HepG2 (cell line): Measurements from ENCODE around the gene CD109. TPM values are rescaled to one million over a fixed set of nuclear protein-coding genes. Genes with fewer than 3 reads are reported as not detected.

Experiments used
- ATAC-seq: fragments of 200-7000 bp; cut with Tn5 transposase; 3 replicates; pipeline ENCODE4 v1.9.1; 2020; ENCODE audit warnings: mild to moderate bottlenecking, moderate library complexity
- BruUV-seq: library from RNA; stranded (reverse); fragments of 400-500 nt; replicated peaks from 2 replicates; lab custom pipeline; 2021; lab: Mats Ljungman, UMichigan
- CTCF ChIA-PET: fragments of 300-600 bp; formaldehyde crosslinking; extraction: SDS; loops from one replicate; lab custom pipeline; 2021; ENCODE audit warnings: low total read pairs, inconsistent platforms, low intra/inter-chr PET ratio; lab: Yijun Ruan, JAX
- POLR2A ChIA-PET: fragments of 350-600 bp; sonication (Branson Sonifier 250); formaldehyde crosslinking; loops from one replicate; lab custom pipeline; 2020; ENCODE audit warnings: antibody characterized with exemption, inconsistent platforms; lab: Yijun Ruan, JAX
- DNase-seq: peaks from one replicate; pipeline ENCODE4 v3.0.0-alpha.2; 2015; ENCODE audit warnings: low spot score
- FAIRE-seq: peaks from 3 replicates; lab custom pipeline; 2011; peaks lifted over from hg19 to GRCh38; lab: Jason Lieb, UNC
- H2AFZ ChIP-seq: one replicate; pipeline ENCODE4 v1.6.1; 2011; ENCODE audit warnings: low read length, inconsistent platforms
- H3K27ac ChIP-seq: fragments of 300-600 bp; 3 replicates; pipeline ENCODE4 v1.8.0; 2011; ENCODE audit warnings: mixed run types, mild to moderate bottlenecking, mixed read lengths, low read length, inconsistent platforms; ENCODE audit not compliant: insufficient read depth; ENCODE audit errors: extremely low read length
- H3K27me3 ChIP-seq, 2 experiments: fragments of 200-600 bp in 1 of 2; 2 replicates in 1 of 2; 3 replicates in 1 of 2; pipeline versions ENCODE4 v1.6.0 to v1.8.0; 2011; ENCODE audit warnings: low read length in 2 of 2, mild to moderate bottlenecking in 2 of 2, moderate library complexity in 2 of 2, inconsistent platforms in 1 of 2; ENCODE audit not compliant: insufficient read depth in 2 of 2, control insufficient read depth in 1 of 2
- H3K36me3 ChIP-seq, 2 experiments: fragments of 200-600 bp in 1 of 2; replicated peaks in 1 of 2; 2 replicates in 1 of 2; 3 replicates in 1 of 2; pipeline versions ENCODE4 v1.5.1 to v1.8.0; 2011; ENCODE audit warnings: low read length in 2 of 2, inconsistent platforms in 1 of 2; ENCODE audit not compliant: insufficient read depth in 2 of 2, control insufficient read depth in 1 of 2
- H3K4me1 ChIP-seq: 2 replicates; pipeline ENCODE4 v1.5.1; 2012; ENCODE audit warnings: low read length, inconsistent platforms; ENCODE audit not compliant: insufficient read depth
- H3K4me2 ChIP-seq: 2 replicates; pipeline ENCODE4 v1.6.0; 2011; ENCODE audit warnings: low read depth, low read length, inconsistent platforms
- H3K4me3 ChIP-seq, 3 experiments: fragments of 200-600 bp in 1 of 3; sonication (generic), shearing (Covaris generic) in 1 of 3; replicated peaks in 1 of 3; 2 replicates each; pipeline ENCODE4 v1.5.1; 2011 to 2016; ENCODE audit warnings: low read length in 3 of 3, inconsistent platforms in 2 of 3, low read depth in 2 of 3, mild to moderate bottlenecking in 2 of 3, control low read depth in 1 of 3, mixed read lengths in 1 of 3; ENCODE audit not compliant: insufficient read depth in 1 of 3
- H3K79me2 ChIP-seq: one replicate; pipeline ENCODE4 v1.6.1; 2011; ENCODE audit warnings: low read length, inconsistent platforms; ENCODE audit not compliant: insufficient read depth
- H3K9ac ChIP-seq: 2 replicates; pipeline ENCODE4 v1.6.0; 2011; ENCODE audit warnings: mild to moderate bottlenecking, low read depth, low read length, inconsistent platforms; ENCODE audit not compliant: insufficient read depth
- H3K9me3 ChIP-seq: 2 replicates; pipeline ENCODE4 v1.5.1; 2012; ENCODE audit warnings: mild to moderate bottlenecking, low read length
- H4K20me1 ChIP-seq: 2 replicates; pipeline ENCODE4 v1.6.0; 2011; ENCODE audit warnings: inconsistent platforms, mild to moderate bottlenecking, low read length, moderate library complexity; ENCODE audit not compliant: insufficient read depth
- ATAD3A ChIP-seq: sonication (generic); formaldehyde crosslinking; IDR thresholded peaks from 2 replicates; pipeline ENCODE4 v1.4.0; 2020; ENCODE audit warnings: missing genetic modification reagents
- HMGA1 ChIP-seq: sonication (generic); formaldehyde crosslinking; conservative IDR thresholded peaks from 2 replicates; pipeline ENCODE4 v1.4.0; 2020; ENCODE audit warnings: missing genetic modification reagents
- KLF11 ChIP-seq: IDR thresholded peaks from 2 replicates; pipeline ENCODE4 v1.6.1; 2016; ENCODE audit warnings: missing compliant biosample characterization
- NCOA2 ChIP-seq: sonication (generic); formaldehyde crosslinking; IDR thresholded peaks from 2 replicates; pipeline ENCODE4 v1.8.0; 2022; ENCODE audit warnings: inconsistent platforms
- NFYC ChIP-seq: IDR thresholded peaks from 2 replicates; pipeline ENCODE4 v1.6.1; 2016; ENCODE audit warnings: missing genetic modification reagents, missing compliant biosample characterization
- POGZ ChIP-seq: sonication (generic); formaldehyde crosslinking; IDR thresholded peaks from 2 replicates; pipeline ENCODE4 v1.4.0; 2020; ENCODE audit warnings: mild to moderate bottlenecking, missing genetic modification reagents
- SCMH1 ChIP-seq: sonication (generic); formaldehyde crosslinking; IDR thresholded peaks from 2 replicates; pipeline ENCODE4 v1.9.0; 2021; ENCODE audit warnings: missing genetic modification reagents, mild to moderate bottlenecking, borderline replicate concordance
- ZC3H13 ChIP-seq: sonication (generic); formaldehyde crosslinking; IDR thresholded peaks from 2 replicates; pipeline ENCODE4 v1.8.1; 2023; ENCODE audit warnings: mild to moderate bottlenecking, missing genetic modification reagents, moderate library complexity
- ZC3H4 ChIP-seq: sonication (generic); formaldehyde crosslinking; IDR thresholded peaks from 2 replicates; pipeline ENCODE4 v1.4.0; 2020; ENCODE audit warnings: missing genetic modification reagents, borderline replicate concordance
- ZFAT ChIP-seq: sonication (generic); formaldehyde crosslinking; conservative IDR thresholded peaks from 2 replicates; pipeline ENCODE4 v1.8.1; 2023; ENCODE audit warnings: missing genetic modification reagents, inconsistent platforms
- ZNF570 ChIP-seq: sonication (generic); formaldehyde crosslinking; IDR thresholded peaks from 2 replicates; pipeline ENCODE4 v1.4.0; 2020; ENCODE audit warnings: mild to moderate bottlenecking, missing genetic modification reagents, borderline replicate concordance
- ZNF652 ChIP-seq: IDR thresholded peaks from 2 replicates; pipeline ENCODE4 v1.6.1; 2016; ENCODE audit warnings: low read depth, borderline replicate concordance
- ZNF772 ChIP-seq: sonication (generic); formaldehyde crosslinking; IDR thresholded peaks from 2 replicates; pipeline ENCODE4 v1.5.0; 2020; ENCODE audit warnings: mild to moderate bottlenecking, missing genetic modification reagents
- in situ Hi-C: cut with HindIII; loops from 2 replicates; pipeline ENCODE4 v1.10.0; 2017; ENCODE audit warnings: low pct_unique_long_range_greater_than_20kb; ENCODE audit not compliant: extremely low pct_ligation_motif_present
- intact Hi-C: fragments of 100-400 bp; cut with micrococcal nuclease; formaldehyde crosslinking; loops from one replicate; pipeline ENCODE4 v1.10.0; 2022; ENCODE audit not compliant: unreplicated experiment
- polyA plus RNA-seq, 8 experiments: library from polyadenylated mRNA; depleted of rRNA in 3 of 8; stranded (reverse) in 7 of 8; unstranded in 1 of 8; fragments of >200 nt; fragmentation: Illumina TruSeq in 4 of 8; extraction: Trizol in 4 of 8; gene quantifications; 2 replicates each; pipeline versions ENCODE4 v1.2.1 to v1.2.3, GENCODE V29; 2011 to 2016; ENCODE audit warnings: low read depth in 4 of 8, missing spikeins in 1 of 8, mixed read lengths in 1 of 8; ENCODE audit not compliant: insufficient read depth in 1 of 8
- total RNA-seq, 5 experiments: library from RNA; depleted of rRNA; stranded (reverse); fragments of >200 nt; fragmentation: Illumina TruSeq; extraction: Trizol; gene quantifications; 2 replicates each; pipeline ENCODE4 v1.2.3, GENCODE V29; 2016; ENCODE audit warnings: low read depth in 1 of 5
- TF ChIP-seq, protein P1 (sequence below): sonication (generic); formaldehyde crosslinking; IDR thresholded peaks from 2 replicates; pipeline ENCODE4 v1.4.0; 2020; ENCODE audit warnings: missing genetic modification reagents
- TF ChIP-seq, protein P2 (sequence below): sonication (generic); formaldehyde crosslinking; IDR thresholded peaks from 2 replicates; pipeline ENCODE4 v1.8.0; 2022; ENCODE audit warnings: mild to moderate bottlenecking, missing genetic modification reagents, borderline replicate concordance
- TF ChIP-seq, protein P3 (sequence below): sonication (generic); formaldehyde crosslinking; IDR thresholded peaks from 2 replicates; pipeline ENCODE4 v1.4.0; 2020; ENCODE audit warnings: missing genetic modification reagents, borderline replicate concordance
- TF ChIP-seq, protein P4 (sequence below): sonication (generic); formaldehyde crosslinking; IDR thresholded peaks from 2 replicates; pipeline ENCODE4 v1.4.0; 2020; ENCODE audit warnings: missing genetic modification reagents; ENCODE audit errors: not compliant biosample characterization
- TF ChIP-seq, protein P5 (sequence below): sonication (generic); formaldehyde crosslinking; IDR thresholded peaks from 2 replicates; pipeline ENCODE4 v1.4.0; 2020; ENCODE audit warnings: mild to moderate bottlenecking, missing genetic modification reagents

The CD109 gene
- total and polyA plus RNA-seq, 2 of the 13 experiments (the other 11 are each of a cell fraction or from before 2014, with no cell fraction given), result 0.93 to 2.1 TPM

DNA sequence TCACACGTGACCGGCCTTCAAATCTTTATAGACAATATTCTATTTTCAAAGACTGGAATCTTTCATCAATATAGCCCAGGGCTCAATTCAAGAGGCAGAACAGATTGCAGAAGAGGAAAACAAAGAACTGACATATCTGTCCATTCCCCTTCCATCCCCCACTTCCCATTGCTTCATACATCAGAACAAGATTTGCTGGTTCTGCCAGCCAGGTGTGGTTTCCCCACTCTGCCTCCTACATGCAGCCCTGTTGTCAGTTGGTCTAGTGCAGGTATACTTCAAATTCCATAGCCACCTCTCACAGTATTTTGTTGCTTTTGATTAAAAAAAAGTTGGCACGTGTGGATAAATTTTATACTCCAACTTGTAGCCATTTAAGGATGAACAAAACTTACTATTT, 174.9 kb downstream of the CD109 start (continued):
- TF ChIP-seq, protein P1, sequence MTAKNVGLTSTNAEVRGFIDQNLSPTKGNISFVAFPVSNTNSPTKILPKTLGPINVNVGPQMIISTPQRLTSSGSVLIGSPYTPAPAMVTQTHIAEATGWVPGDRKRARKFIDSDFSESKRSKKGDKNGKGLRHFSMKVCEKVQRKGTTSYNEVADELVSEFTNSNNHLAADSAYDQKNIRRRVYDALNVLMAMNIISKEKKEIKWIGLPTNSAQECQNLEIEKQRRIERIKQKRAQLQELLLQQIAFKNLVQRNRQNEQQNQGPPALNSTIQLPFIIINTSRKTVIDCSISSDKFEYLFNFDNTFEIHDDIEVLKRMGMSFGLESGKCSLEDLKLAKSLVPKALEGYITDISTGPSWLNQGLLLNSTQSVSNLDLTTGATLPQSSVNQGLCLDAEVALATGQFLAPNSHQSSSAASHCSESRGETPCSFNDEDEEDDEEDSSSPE (CRISPR knock-in tag), result no peak
- TF ChIP-seq ZC3H13 (CRISPR knock-in tag) (no peak), ZFAT (CRISPR knock-in tag) (no peak), SCMH1 (CRISPR knock-in tag) (no peak), KLF11 (CRISPR knock-in tag) (no peak)

DNA sequence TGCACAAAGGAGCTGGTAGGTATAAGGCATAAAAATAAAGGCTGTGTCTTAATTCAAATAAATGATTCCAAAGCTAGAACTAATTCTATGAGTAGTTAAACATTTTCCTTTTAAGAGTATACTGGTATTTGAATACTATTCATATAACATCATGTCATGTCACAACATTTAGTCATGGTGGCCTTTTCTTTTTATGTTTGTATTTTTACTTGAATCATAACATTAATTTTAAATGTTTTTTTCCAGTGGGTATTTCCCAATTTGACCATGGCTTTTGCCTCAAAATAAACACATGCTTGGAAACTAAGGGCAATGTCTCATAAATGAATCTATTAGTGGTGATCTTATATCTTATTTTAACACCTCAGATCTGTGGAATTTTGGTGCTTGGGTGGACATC, 177.1 kb downstream of the CD109 start:
- Histone ChIP-seq H3K4me2 (no peak overlapping the region), H3K27ac (no peak overlapping the region), H2AFZ (no peak overlapping the region), H3K9me3 (no peaks in the 10 kb centered on the region), H3K4me1 (no peaks in the 10 kb centered on the region), H4K20me1 (no peaks in the 10 kb centered on the region)
- BruUV-seq, result no TSS peak
- intact Hi-C loops (no loop called here), in situ Hi-C loops (no loop called here)
- TF ChIP-seq NCOA2 (CRISPR knock-in tag) (no peak), ZC3H4 (no peak), ZNF570 (CRISPR knock-in tag) (no peak), ZNF772 (no peak), ZNF652 (no peak), ATAD3A (no peak), NFYC (no peak), HMGA1 (CRISPR knock-in tag) (no peak), POGZ (CRISPR knock-in tag) (no peak)
- TF ChIP-seq, protein P2, sequence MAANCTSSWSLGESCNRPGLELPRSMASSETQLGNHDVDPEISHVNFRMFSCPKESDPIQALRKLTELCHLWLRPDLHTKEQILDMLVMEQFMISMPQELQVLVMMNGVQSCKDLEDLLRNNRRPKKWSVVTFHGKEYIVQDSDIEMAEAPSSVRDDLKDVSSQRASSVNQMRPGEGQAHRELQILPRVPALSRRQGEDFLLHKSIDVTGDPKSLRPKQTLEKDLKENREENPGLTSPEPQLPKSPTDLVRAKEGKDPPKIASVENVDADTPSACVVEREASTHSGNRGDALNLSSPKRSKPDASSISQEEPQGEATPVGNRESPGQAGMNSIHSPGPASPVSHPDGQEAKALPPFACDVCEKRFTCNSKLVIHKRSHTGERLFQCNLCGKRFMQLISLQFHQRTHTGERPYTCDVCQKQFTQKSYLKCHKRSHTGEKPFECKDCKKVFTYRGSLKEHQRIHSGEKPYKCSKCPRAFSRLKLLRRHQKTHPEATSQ, result no peak
- TF ChIP-seq, protein P3, sequence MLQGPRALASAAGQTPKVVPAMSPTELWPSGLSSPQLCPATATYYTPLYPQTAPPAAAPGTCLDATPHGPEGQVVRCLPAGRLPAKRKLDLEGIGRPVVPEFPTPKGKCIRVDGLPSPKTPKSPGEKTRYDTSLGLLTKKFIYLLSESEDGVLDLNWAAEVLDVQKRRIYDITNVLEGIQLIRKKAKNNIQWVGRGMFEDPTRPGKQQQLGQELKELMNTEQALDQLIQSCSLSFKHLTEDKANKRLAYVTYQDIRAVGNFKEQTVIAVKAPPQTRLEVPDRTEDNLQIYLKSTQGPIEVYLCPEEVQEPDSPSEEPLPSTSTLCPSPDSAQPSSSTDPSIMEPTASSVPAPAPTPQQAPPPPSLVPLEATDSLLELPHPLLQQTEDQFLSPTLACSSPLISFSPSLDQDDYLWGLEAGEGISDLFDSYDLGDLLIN (CRISPR knock-in tag), result no peak
- TF ChIP-seq, protein P4, sequence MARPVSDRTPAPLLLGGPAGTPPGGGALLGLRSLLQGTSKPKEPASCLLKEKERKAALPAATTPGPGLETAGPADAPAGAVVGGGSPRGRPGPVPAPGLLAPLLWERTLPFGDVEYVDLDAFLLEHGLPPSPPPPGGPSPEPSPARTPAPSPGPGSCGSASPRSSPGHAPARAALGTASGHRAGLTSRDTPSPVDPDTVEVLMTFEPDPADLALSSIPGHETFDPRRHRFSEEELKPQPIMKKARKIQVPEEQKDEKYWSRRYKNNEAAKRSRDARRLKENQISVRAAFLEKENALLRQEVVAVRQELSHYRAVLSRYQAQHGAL (CRISPR knock-in tag), result no peak
- TF ChIP-seq, protein P5, sequence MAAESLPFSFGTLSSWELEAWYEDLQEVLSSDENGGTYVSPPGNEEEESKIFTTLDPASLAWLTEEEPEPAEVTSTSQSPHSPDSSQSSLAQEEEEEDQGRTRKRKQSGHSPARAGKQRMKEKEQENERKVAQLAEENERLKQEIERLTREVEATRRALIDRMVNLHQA (CRISPR knock-in tag), result no peak
- TF ChIP-seq, all 625 proteins: peak for 0
- ChIA-PET POLR2A (no interaction called here), CTCF (no interaction called here)
- FAIRE-seq (no peak), ATAC-seq (no peak), DNase-seq (no peak)
- no peak overlapping the region for H3K9ac ChIP-seq
- H3K79me2 ChIP-seq, result no peaks in the 10 kb centered on the region
- H3K36me3 ChIP-seq, result no peaks in the 10 kb centered on the region
- no peaks in the 10 kb centered on the region; a peak in 1 of 5 replicates for H3K27me3 ChIP-seq
- no peak overlapping the region for H3K4me3 ChIP-seq
